ENCODE measurements around the gene SPIRE1. TPM values are rescaled to one million over a fixed set of nuclear protein-coding genes. Genes with fewer than 3 reads are reported as not detected.
A peak's percentile ranks its signal among the peaks of the same experiment; 100 is the strongest.

SPIRE1 gene
- total RNA-seq, 1 donor from 2014 or later: 34.9 TPM

DNA sequence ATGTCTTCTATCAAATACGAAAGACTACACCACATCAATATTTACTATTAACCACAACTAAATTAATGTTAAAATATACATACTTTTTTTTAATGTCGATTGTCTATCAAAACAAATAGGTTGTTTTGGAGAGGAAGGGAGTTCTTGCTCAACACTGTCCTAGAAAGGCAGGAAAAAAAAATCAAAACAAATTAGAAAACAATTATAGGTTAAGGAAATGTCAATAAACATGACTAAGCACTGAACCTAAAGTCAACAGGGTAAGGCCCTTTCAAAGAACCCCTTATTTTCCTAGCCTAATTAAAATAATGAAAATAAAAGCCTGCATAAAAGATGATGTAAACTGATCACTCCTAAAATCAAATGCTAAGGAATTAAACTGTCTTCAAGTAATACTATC lies 41.8 kb upstream of the SPIRE1 start:
- Mint-ChIP-seq H3K4me3 (no peak overlapping the region), H3K36me3 (ENCODE audit: low read depth) (peaks cover 2% of the 10 kb centered on the region), H3K27ac (ENCODE audit: unreplicated experiment) (no peak overlapping the region), H3K27me3 (ENCODE audit: low read depth) (no peaks in the 10 kb centered on the region), H3K4me1 (peaks cover 31% of the 10 kb centered on the region), H3K9me3 (no peaks in the 10 kb centered on the region)
- TF ChIP-seq, protein P1, sequence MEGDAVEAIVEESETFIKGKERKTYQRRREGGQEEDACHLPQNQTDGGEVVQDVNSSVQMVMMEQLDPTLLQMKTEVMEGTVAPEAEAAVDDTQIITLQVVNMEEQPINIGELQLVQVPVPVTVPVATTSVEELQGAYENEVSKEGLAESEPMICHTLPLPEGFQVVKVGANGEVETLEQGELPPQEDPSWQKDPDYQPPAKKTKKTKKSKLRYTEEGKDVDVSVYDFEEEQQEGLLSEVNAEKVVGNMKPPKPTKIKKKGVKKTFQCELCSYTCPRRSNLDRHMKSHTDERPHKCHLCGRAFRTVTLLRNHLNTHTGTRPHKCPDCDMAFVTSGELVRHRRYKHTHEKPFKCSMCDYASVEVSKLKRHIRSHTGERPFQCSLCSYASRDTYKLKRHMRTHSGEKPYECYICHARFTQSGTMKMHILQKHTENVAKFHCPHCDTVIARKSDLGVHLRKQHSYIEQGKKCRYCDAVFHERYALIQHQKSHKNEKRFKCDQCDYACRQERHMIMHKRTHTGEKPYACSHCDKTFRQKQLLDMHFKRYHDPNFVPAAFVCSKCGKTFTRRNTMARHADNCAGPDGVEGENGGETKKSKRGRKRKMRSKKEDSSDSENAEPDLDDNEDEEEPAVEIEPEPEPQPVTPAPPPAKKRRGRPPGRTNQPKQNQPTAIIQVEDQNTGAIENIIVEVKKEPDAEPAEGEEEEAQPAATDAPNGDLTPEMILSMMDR (conservative IDR thresholded peaks at IDR 0.05): no peak
- DNase-seq (ENCODE audit: low read depth, low spot score): no peak

GRCh38 chr18:12694032-12694431 lies 36.1 kb upstream of the SPIRE1 start:
- H3K4me3 Mint-ChIP-seq: no peak overlapping the region
- H3K9me3 Mint-ChIP-seq: no peaks in the 10 kb centered on the region
- no peak overlapping the region for H3K27ac Mint-ChIP-seq (ENCODE audit: unreplicated experiment)
- H3K4me1 Mint-ChIP-seq: no peaks in the 10 kb centered on the region
- peaks cover 6% of the 10 kb centered on the region for H3K36me3 Mint-ChIP-seq (ENCODE audit: low read depth)
- H3K27me3 Mint-ChIP-seq (ENCODE audit: low read depth): no peaks in the 10 kb centered on the region
- DNase-seq (ENCODE audit: low read depth, low spot score): no peak
- TF ChIP-seq, protein P1 (conservative IDR thresholded peaks at IDR 0.05): no peak

GRCh38 chr18:12692206-12692605 lies 34.3 kb upstream of the SPIRE1 start:
- no peak overlapping the region for H3K4me3 Mint-ChIP-seq
- DNase-seq (ENCODE audit: low read depth, low spot score): no peak
- H3K27ac Mint-ChIP-seq (ENCODE audit: unreplicated experiment): no peak overlapping the region
- no peaks in the 10 kb centered on the region for H3K27me3 Mint-ChIP-seq (ENCODE audit: low read depth)
- TF ChIP-seq, protein P1 (conservative IDR thresholded peaks at IDR 0.05): no peak
- no peaks in the 10 kb centered on the region for H3K9me3 Mint-ChIP-seq
- H3K4me1 Mint-ChIP-seq: no peaks in the 10 kb centered on the region
- peaks cover 4% of the 10 kb centered on the region for H3K36me3 Mint-ChIP-seq (ENCODE audit: low read depth)

- TF ChIP-seq, protein P1 (conservative IDR thresholded peaks at IDR 0.05): no peak
- Mint-ChIP-seq H3K4me3 (no peak overlapping the region), H3K36me3 (ENCODE audit: low read depth) (peaks cover 4% of the 10 kb centered on the region), H3K9me3 (no peaks in the 10 kb centered on the region), H3K27me3 (ENCODE audit: low read depth) (no peaks in the 10 kb centered on the region), H3K27ac (ENCODE audit: unreplicated experiment) (peak overlapping the region; percentile 46), H3K4me1 (no peaks in the 10 kb centered on the region)
- DNase-seq (ENCODE audit: low read depth, low spot score): no peak
Observed at GRCh38 chr18:12689256-12689850, 31.4 kb upstream of the SPIRE1 start.

- Mint-ChIP-seq H3K27me3 (ENCODE audit: low read depth) (no peaks in the 10 kb centered on the region), H3K4me3 (no peak overlapping the region), H3K4me1 (no peaks in the 10 kb centered on the region), H3K36me3 (ENCODE audit: low read depth) (no peaks in the 10 kb centered on the region), H3K9me3 (no peaks in the 10 kb centered on the region), H3K27ac (ENCODE audit: unreplicated experiment) (no peak overlapping the region)
- DNase-seq (ENCODE audit: low read depth, low spot score): no peak
- TF ChIP-seq, protein P1 (conservative IDR thresholded peaks at IDR 0.05): peak; percentile 26
Observed at GRCh38 chr18:12686100-12686499, 28.2 kb upstream of the SPIRE1 start.
